BE2C (cell line): Measurements from ENCODE around the gene SYNE1.

Experiments used
- DNase-seq: peaks from one replicate; pipeline ENCODE4 v3.0.0-alpha.2; 2020
- H3K27me3 ChIP-seq: fragments of 250-450 bp; sonication (Bioruptor Pico); 2 replicates; pipeline ENCODE4 v1.5.1; 2020; ENCODE audit warnings: mild to moderate bottlenecking
- H3K36me3 ChIP-seq: fragments of 250-450 bp; sonication (Bioruptor Pico); 2 replicates; pipeline ENCODE4 v1.5.1; 2020; ENCODE audit warnings: mild to moderate bottlenecking
- H3K4me1 ChIP-seq: fragments of 250-450 bp; sonication (Bioruptor Pico); 2 replicates; pipeline ENCODE4 v1.5.1; 2020
- H3K4me3 ChIP-seq: 2 replicates; pipeline ENCODE4 v1.5.1; 2011; ENCODE audit warnings: low read depth, low read length
- H3K9me3 ChIP-seq: fragments of 250-450 bp; sonication (Bioruptor Pico); 2 replicates; pipeline ENCODE4 v1.5.1; 2020
- CTCF ChIP-seq: IDR thresholded peaks from 2 replicates; pipeline ENCODE4 v1.5.1; 2012; ENCODE audit warnings: mild to moderate bottlenecking, low read depth, low read length

The SYNE1 gene

GRCh38 chr6:152404936-152405595 lies 232.1 kb downstream of the SYNE1 start:
- Histone ChIP-seq H3K4me1 (no peaks in the 10 kb centered on the region), H3K27me3 (no peaks in the 10 kb centered on the region), H3K9me3 (no peaks in the 10 kb centered on the region), H3K4me3 (no peak overlapping the region), H3K36me3 (no peaks in the 10 kb centered on the region)
- TF ChIP-seq CTCF: no peak
- no peak for DNase-seq

- no peaks in the 10 kb centered on the region for H3K4me1 ChIP-seq
- H3K4me3 ChIP-seq: no peak overlapping the region
- no peaks in the 10 kb centered on the region for H3K36me3 ChIP-seq
- H3K9me3 ChIP-seq: no peaks in the 10 kb centered on the region
- no peak for DNase-seq
- TF ChIP-seq CTCF: no peak
- no peaks in the 10 kb centered on the region for H3K27me3 ChIP-seq
These were observed 232.9 kb downstream of the SYNE1 start for GRCh38 chr6:152404086-152404857.

GRCh38 chr6:152402791-152403190 lies 234.4 kb downstream of the SYNE1 start:
- H3K4me3 ChIP-seq: no peak overlapping the region
- H3K36me3 ChIP-seq: no peaks in the 10 kb centered on the region
- no peaks in the 10 kb centered on the region for H3K4me1 ChIP-seq
- H3K27me3 ChIP-seq: no peaks in the 10 kb centered on the region
- H3K9me3 ChIP-seq: no peaks in the 10 kb centered on the region
- no peak for DNase-seq
- no peak for TF ChIP-seq CTCF

GRCh38 chr6:152401978-152402377 lies 235.2 kb downstream of the SYNE1 start:
- Histone ChIP-seq H3K9me3 (no peaks in the 10 kb centered on the region), H3K4me1 (no peaks in the 10 kb centered on the region), H3K27me3 (no peaks in the 10 kb centered on the region), H3K4me3 (no peak overlapping the region), H3K36me3 (no peaks in the 10 kb centered on the region)
- no peak for TF ChIP-seq CTCF
- DNase-seq: no peak

- Histone ChIP-seq H3K9me3 (no peaks in the 10 kb centered on the region), H3K4me1 (no peaks in the 10 kb centered on the region)
- DNase-seq: no peak
These were observed 237.8 kb downstream of the SYNE1 start for GRCh38 chr6:152399399-152399798.

More at GRCh38 chr6:152399399-152399798, 237.8 kb downstream of the SYNE1 start:
- H3K4me3 ChIP-seq: no peak overlapping the region
- no peaks in the 10 kb centered on the region for H3K27me3 ChIP-seq
- no peak for TF ChIP-seq CTCF
- no peaks in the 10 kb centered on the region for H3K36me3 ChIP-seq
